ENCODE measurements around the gene ZNF747. TPM values are rescaled to one million over a fixed set of nuclear protein-coding genes. Genes with fewer than 3 reads are reported as not detected.

The ZNF747 gene
- total RNA-seq, 1 experiment from 2014 or later: 10.9 TPM

DNA sequence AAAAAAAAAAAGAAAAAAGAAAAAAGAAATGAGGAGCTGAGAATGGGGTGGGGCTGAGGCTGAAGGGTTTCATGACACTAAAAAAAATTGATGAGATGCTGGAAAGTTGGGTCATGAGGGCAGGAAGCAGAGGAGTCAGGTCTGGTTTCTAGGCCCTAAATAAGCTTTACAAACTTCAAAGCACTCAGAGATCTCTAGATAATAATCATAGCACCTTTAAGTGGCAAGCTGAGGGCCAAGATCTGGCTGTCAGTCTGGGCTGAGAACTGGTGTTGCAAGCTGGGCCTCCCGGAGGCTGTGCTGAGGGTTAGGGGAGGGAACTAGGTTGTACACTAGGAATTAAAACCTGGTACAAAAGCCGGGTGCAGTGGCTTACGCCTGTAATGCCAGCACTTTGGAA is 17.1 kb upstream of the ZNF747 start:
- Histone ChIP-seq H3K9me3 (ENCODE audit: control insufficient read depth, insufficient read depth, low read depth, low read length) (no peaks in the 10 kb centered on the region), H3K4me1 (ENCODE audit: control insufficient read depth, insufficient read depth, low read length) (no peaks in the 10 kb centered on the region), H3K27me3 (ENCODE audit: control insufficient read depth, insufficient read depth, low read length) (no peaks in the 10 kb centered on the region), H3K27ac (ENCODE audit: low read length) (no peak overlapping the region), H3K4me3 (ENCODE audit: low read depth in 2 of 2, low read length in 2 of 2) (no peak overlapping the region), H3K36me3 (ENCODE audit: control insufficient read depth, insufficient read depth, low read length) (no peaks in the 10 kb centered on the region)
- CTCF ChIA-PET: no interaction called here
- in situ Hi-C loops (cut with HindIII; ENCODE audit: low pct_unique_long_range_greater_than_20kb, low sequenced_read_pairs): no loop called here
- BruUV-seq (replicated peaks): no TSS peak
- DNase-seq (ENCODE audit: low read depth, low spot score) (no peak), ATAC-seq (no peak)
- intact Hi-C loops (cut with micrococcal nuclease; ENCODE audit: unreplicated experiment): no loop called here
- POLR2A ChIA-PET: interaction anchor here (0.6 kb wide), 1 partner anchor 108 kb away, joined by 5 read pairs; no protein-coding TSS in a partner anchor
- TF ChIP-seq, protein P1, sequence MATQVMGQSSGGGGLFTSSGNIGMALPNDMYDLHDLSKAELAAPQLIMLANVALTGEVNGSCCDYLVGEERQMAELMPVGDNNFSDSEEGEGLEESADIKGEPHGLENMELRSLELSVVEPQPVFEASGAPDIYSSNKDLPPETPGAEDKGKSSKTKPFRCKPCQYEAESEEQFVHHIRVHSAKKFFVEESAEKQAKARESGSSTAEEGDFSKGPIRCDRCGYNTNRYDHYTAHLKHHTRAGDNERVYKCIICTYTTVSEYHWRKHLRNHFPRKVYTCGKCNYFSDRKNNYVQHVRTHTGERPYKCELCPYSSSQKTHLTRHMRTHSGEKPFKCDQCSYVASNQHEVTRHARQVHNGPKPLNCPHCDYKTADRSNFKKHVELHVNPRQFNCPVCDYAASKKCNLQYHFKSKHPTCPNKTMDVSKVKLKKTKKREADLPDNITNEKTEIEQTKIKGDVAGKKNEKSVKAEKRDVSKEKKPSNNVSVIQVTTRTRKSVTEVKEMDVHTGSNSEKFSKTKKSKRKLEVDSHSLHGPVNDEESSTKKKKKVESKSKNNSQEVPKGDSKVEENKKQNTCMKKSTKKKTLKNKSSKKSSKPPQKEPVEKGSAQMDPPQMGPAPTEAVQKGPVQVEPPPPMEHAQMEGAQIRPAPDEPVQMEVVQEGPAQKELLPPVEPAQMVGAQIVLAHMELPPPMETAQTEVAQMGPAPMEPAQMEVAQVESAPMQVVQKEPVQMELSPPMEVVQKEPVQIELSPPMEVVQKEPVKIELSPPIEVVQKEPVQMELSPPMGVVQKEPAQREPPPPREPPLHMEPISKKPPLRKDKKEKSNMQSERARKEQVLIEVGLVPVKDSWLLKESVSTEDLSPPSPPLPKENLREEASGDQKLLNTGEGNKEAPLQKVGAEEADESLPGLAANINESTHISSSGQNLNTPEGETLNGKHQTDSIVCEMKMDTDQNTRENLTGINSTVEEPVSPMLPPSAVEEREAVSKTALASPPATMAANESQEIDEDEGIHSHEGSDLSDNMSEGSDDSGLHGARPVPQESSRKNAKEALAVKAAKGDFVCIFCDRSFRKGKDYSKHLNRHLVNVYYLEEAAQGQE (IDR thresholded peaks at IDR 0.05; ENCODE audit: insufficient read depth in 1 of 2, low read depth in 2 of 2, low read length in 1 of 2): no peak
- no peak for TF ChIP-seq TCF7L2 (IDR thresholded peaks at IDR 0.05; ENCODE audit: low read depth, low read length)
- no peak for TF ChIP-seq SIN3A (IDR thresholded peaks at IDR 0.05; ENCODE audit: borderline replicate concordance, insufficient read depth, low read depth, low read length)
- TF ChIP-seq, protein P2, sequence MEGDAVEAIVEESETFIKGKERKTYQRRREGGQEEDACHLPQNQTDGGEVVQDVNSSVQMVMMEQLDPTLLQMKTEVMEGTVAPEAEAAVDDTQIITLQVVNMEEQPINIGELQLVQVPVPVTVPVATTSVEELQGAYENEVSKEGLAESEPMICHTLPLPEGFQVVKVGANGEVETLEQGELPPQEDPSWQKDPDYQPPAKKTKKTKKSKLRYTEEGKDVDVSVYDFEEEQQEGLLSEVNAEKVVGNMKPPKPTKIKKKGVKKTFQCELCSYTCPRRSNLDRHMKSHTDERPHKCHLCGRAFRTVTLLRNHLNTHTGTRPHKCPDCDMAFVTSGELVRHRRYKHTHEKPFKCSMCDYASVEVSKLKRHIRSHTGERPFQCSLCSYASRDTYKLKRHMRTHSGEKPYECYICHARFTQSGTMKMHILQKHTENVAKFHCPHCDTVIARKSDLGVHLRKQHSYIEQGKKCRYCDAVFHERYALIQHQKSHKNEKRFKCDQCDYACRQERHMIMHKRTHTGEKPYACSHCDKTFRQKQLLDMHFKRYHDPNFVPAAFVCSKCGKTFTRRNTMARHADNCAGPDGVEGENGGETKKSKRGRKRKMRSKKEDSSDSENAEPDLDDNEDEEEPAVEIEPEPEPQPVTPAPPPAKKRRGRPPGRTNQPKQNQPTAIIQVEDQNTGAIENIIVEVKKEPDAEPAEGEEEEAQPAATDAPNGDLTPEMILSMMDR (IDR thresholded peaks at IDR 0.05): no peak
- TF ChIP-seq POLR2AphosphoS5 (IDR thresholded peaks at IDR 0.05; ENCODE audit: low read depth, low read length): no peak

DNA sequence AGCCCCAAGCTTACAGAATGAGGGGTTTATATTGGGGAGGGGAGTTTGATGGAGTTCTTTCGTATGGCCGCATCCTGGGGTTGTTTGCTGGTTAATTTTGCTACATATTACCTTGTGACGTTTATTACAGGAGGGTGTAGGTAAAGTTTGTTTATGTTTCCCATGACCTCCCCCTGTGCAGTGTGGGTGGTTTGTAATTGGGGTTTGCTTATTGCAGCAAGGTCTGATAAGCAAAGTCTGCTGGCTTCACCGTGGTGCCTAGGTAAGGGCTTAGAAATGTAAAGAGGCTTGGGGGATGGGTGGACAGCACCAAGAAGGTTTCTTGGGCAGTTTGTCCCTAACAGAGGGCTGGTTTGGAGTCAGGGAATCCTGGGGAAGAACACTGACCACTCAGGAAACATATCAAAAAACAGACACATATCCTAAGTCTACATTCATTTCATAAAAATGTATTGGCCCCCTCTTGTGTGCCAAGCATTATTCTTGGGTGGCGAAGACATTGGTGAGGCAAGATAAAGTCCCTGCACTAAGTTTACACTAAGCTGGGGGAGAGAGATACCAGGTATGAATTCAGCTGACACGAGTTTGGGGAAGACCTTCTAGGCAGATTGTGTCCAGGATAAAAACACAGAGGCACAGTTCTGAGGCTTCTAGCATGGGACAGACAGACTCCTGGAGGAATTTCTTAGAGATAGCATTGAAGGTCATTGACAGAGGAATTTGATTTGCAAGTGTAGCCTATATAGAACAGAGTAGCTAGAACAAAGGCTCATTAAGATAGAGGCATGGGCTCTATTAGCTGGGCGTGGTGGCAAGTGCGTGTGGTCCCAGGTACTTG is 14.0 kb upstream of the ZNF747 start:
- H3K27ac ChIP-seq (ENCODE audit: low read length): no peak overlapping the region
- BruUV-seq (replicated peaks): no TSS peak
- DNase-seq (ENCODE audit: low read depth, low spot score) (no peak), ATAC-seq (no peak; the same call in 1 of the 2 replicates)
- no peak overlapping the region for H3K4me3 ChIP-seq (ENCODE audit: low read depth in 2 of 2, low read length in 2 of 2)
- ChIA-PET CTCF (no interaction called here), POLR2A (no interaction called here)
- in situ Hi-C loops (cut with HindIII; ENCODE audit: low pct_unique_long_range_greater_than_20kb, low sequenced_read_pairs): no loop called here
- H3K9me3 ChIP-seq (ENCODE audit: control insufficient read depth, insufficient read depth, low read depth, low read length): no peaks in the 10 kb centered on the region
- H3K4me1 ChIP-seq (ENCODE audit: control insufficient read depth, insufficient read depth, low read length): no peaks in the 10 kb centered on the region
- intact Hi-C loops (cut with micrococcal nuclease; ENCODE audit: unreplicated experiment): no loop called here
- no peaks in the 10 kb centered on the region for H3K27me3 ChIP-seq (ENCODE audit: control insufficient read depth, insufficient read depth, low read length)
- H3K36me3 ChIP-seq (ENCODE audit: control insufficient read depth, insufficient read depth, low read length): no peaks in the 10 kb centered on the region
- TF ChIP-seq, protein P1 (IDR thresholded peaks at IDR 0.05; ENCODE audit: insufficient read depth in 1 of 2, low read depth in 2 of 2, low read length in 1 of 2): no peak
